ENCODE data around the gene GNB1L. TPM values are rescaled to one million over a fixed set of nuclear protein-coding genes. Genes with fewer than 3 reads are reported as not detected.

The GNB1L gene
- total and polyA plus RNA-seq, 10 of the 15 experiments (the other 5 are each of a cell fraction or from before 2014, with no cell fraction given): 0.21 to 19.4 (median 6.8) TPM

- TF ChIP-seq EZH2 (IDR thresholded peaks at IDR 0.05; ENCODE audit: borderline replicate concordance, control insufficient read depth, low read depth, low read length) (no peak), ZBTB11 (CRISPR knock-in tag; IDR thresholded peaks at IDR 0.05) (no peak)
Observed at GRCh38 chr22:19868333-19868732, 13.7 kb upstream of the GNB1L start (continued).

GRCh38 chr22:19867617-19868016 lies 12.9 kb upstream of the GNB1L start:
- Histone ChIP-seq H3K27me3 (replicated peaks in 1 of 2; ENCODE audit: control insufficient read depth in 2 of 2, insufficient read depth in 2 of 2, low read length in 1 of 2) (no peaks in the 10 kb centered on the region), H2AFZ (ENCODE audit: control insufficient read depth, low read depth, low read length) (no peak overlapping the region), H3K4me1 (ENCODE audit: control insufficient read depth, insufficient read depth, low read length) (no peaks in the 10 kb centered on the region), H3K27ac (ENCODE audit: control insufficient read depth, insufficient read depth) (no peak overlapping the region), H3K79me2 (ENCODE audit: control insufficient read depth, insufficient read depth, low read length) (no peaks in the 10 kb centered on the region), H3K4me2 (ENCODE audit: control insufficient read depth, insufficient read depth) (no peak overlapping the region), H3K36me3 (ENCODE audit: control insufficient read depth in 2 of 2, insufficient read depth in 2 of 2, low read length in 1 of 2) (no peaks in the 10 kb centered on the region), H4K20me1 (ENCODE audit: control insufficient read depth, insufficient read depth) (no peaks in the 10 kb centered on the region), H3K4me3 (no peak overlapping the region), H3K9ac (ENCODE audit: control insufficient read depth, insufficient read depth, low read length) (no peak overlapping the region), H3K9me3 (replicated peaks; ENCODE audit: control insufficient read depth, insufficient read depth, low read length) (no peaks in the 10 kb centered on the region)
- no peak for ATAC-seq
- DNase-seq (ENCODE audit: low read depth, low spot score): no peak
- in situ Hi-C loops (cut with MboI) (no loop called here), intact Hi-C loops (cut with micrococcal nuclease; ENCODE audit: unreplicated experiment) (no loop called here)
- FAIRE-seq: no peak
- SMC1A ChIA-PET (ENCODE audit: uncharacterized antibody, unreplicated experiment): no interaction called here
- TF ChIP-seq ZSCAN29 (IDR thresholded peaks at IDR 0.05) (no peak), STAT1 (conservative IDR thresholded peaks at IDR 0.05) (no peak), PRDM15 (CRISPR knock-in tag; IDR thresholded peaks at IDR 0.05) (no peak), NBN (IDR thresholded peaks at IDR 0.05) (no peak), POLR2AphosphoS2 (IDR thresholded peaks at IDR 0.05; ENCODE audit: low read depth, low read length) (no peak), BCL3 (IDR thresholded peaks at IDR 0.05; ENCODE audit: borderline replicate concordance, insufficient read depth, low read depth, low read length, poor library complexity, severe bottlenecking) (no peak), IKZF1 (conservative IDR thresholded peaks at IDR 0.05) (no peak)
- POLR2A ChIA-PET: no interaction called here
- WGBS (ENCODE audit: insufficient coverage, insufficient replicate concordance, low lambda C conversion rate, missing lambda C conversion rate): 84% methylated on average over 6 of the region's 7 CpGs
- CTCF ChIA-PET: no interaction called here
- no TSS peak for BruUV-seq (replicated peaks)
- RAD21 ChIA-PET (ENCODE audit: unreplicated experiment): no interaction called here

Measured in GM12878 (cell line).